ENCODE measurements around the gene NMUR1. TPM values are rescaled to one million over a fixed set of nuclear protein-coding genes. Genes with fewer than 3 reads are reported as not detected.
"Not testable (repeated sequence)": the region's sequence is repeated elsewhere in the genome, so short reads cannot be mapped to it uniquely, and the experiment has no call there.

The NMUR1 gene
- total and polyA plus RNA-seq, 2 donors, result 0.05 to 0.11 TPM

- not testable (repeated sequence) for DNase-seq (ENCODE audit: low read depth in 6 of 9, low spot score in 9 of 9)
Measured at GRCh38 chr2:231570915-231571314, 40.7 kb upstream of the NMUR1 start.

GRCh38 chr2:231568785-231569435 lies 38.7 kb upstream of the NMUR1 start:
- no peak for DNase-seq (ENCODE audit: low read depth in 6 of 9, low spot score in 9 of 9)
- no peak overlapping the region for H3K4me3 ChIP-seq (ENCODE audit: low read length in 2 of 2)
- no peaks in the 10 kb centered on the region for H3K9me3 ChIP-seq (ENCODE audit: control insufficient read depth in 2 of 2, insufficient read depth in 1 of 2, low read length in 1 of 2)
- no peaks in the 10 kb centered on the region for H3K27me3 ChIP-seq (ENCODE audit: control insufficient read depth in 2 of 2, insufficient read depth in 1 of 2, low read length in 1 of 2)
- no peaks in the 10 kb centered on the region for H3K36me3 ChIP-seq (ENCODE audit: control insufficient read depth in 2 of 2, insufficient read depth in 2 of 2, low read length in 1 of 2)
- no peak overlapping the region for H3K27ac ChIP-seq (ENCODE audit: low read depth in 1 of 2, low read length in 1 of 2)
- WGBS, result 77% methylated on average over 7 of the region's 7 CpGs
- H3K4me1 ChIP-seq (ENCODE audit: control insufficient read depth in 2 of 2, insufficient read depth in 2 of 2, low read length in 2 of 2), result peaks cover 0 to 12% of the 10 kb centered on the region in 2 donors

More at GRCh38 chr2:231570915-231571314, 40.7 kb upstream of the NMUR1 start:
- H3K9me3 ChIP-seq (ENCODE audit: control insufficient read depth in 2 of 2, insufficient read depth in 1 of 2, low read length in 1 of 2); H3K27me3 ChIP-seq (ENCODE audit: control insufficient read depth in 2 of 2, insufficient read depth in 1 of 2, low read length in 1 of 2); H3K4me3 ChIP-seq (ENCODE audit: low read length in 2 of 2); H3K27ac ChIP-seq (ENCODE audit: low read depth in 1 of 2, low read length in 1 of 2); H3K36me3 ChIP-seq (ENCODE audit: control insufficient read depth in 2 of 2, insufficient read depth in 2 of 2, low read length in 1 of 2): not testable (repeated sequence)
- 94% methylated on average over 5 of the region's 5 CpGs for WGBS
- H3K4me1 ChIP-seq (ENCODE audit: control insufficient read depth in 2 of 2, insufficient read depth in 2 of 2, low read length in 2 of 2), result peaks cover 0 to 12% of the 10 kb centered on the region in 2 donors

GRCh38 chr2:231568098-231568784 lies 38.0 kb upstream of the NMUR1 start:
- Histone ChIP-seq H3K9me3 (ENCODE audit: control insufficient read depth in 2 of 2, insufficient read depth in 1 of 2, low read length in 1 of 2) (no peaks in the 10 kb centered on the region), H3K27me3 (ENCODE audit: control insufficient read depth in 2 of 2, insufficient read depth in 1 of 2, low read length in 1 of 2) (no peaks in the 10 kb centered on the region), H3K27ac (ENCODE audit: low read depth in 1 of 2, low read length in 1 of 2) (no peak overlapping the region), H3K4me1 (ENCODE audit: control insufficient read depth in 2 of 2, insufficient read depth in 2 of 2, low read length in 2 of 2) (peaks cover 0 to 7% of the 10 kb centered on the region in 2 donors), H3K36me3 (ENCODE audit: control insufficient read depth in 2 of 2, insufficient read depth in 2 of 2, low read length in 1 of 2) (no peaks in the 10 kb centered on the region), H3K4me3 (ENCODE audit: low read length in 2 of 2) (no peak overlapping the region)
- DNase-seq (ENCODE audit: low read depth in 6 of 9, low spot score in 9 of 9), result no peak
- WGBS, result 82% methylated on average over 6 of the region's 6 CpGs

GRCh38 chr2:231567159-231567558 lies 36.9 kb upstream of the NMUR1 start:
- H3K4me3 ChIP-seq (ENCODE audit: low read length in 2 of 2), result no peak overlapping the region
- H3K27me3 ChIP-seq (ENCODE audit: control insufficient read depth in 2 of 2, insufficient read depth in 1 of 2, low read length in 1 of 2), result no peaks in the 10 kb centered on the region
- 96% methylated on average over 3 of the region's 3 CpGs for WGBS
- no peak for DNase-seq (ENCODE audit: low read depth in 6 of 9, low spot score in 9 of 9)
- H3K9me3 ChIP-seq (ENCODE audit: control insufficient read depth in 2 of 2, insufficient read depth in 1 of 2, low read length in 1 of 2), result no peaks in the 10 kb centered on the region
- H3K27ac ChIP-seq (ENCODE audit: low read depth in 1 of 2, low read length in 1 of 2), result no peak overlapping the region
- peaks cover 0 to 6% of the 10 kb centered on the region in 2 donors for H3K4me1 ChIP-seq (ENCODE audit: control insufficient read depth in 2 of 2, insufficient read depth in 2 of 2, low read length in 2 of 2)
- H3K36me3 ChIP-seq (ENCODE audit: control insufficient read depth in 2 of 2, insufficient read depth in 2 of 2, low read length in 1 of 2), result no peaks in the 10 kb centered on the region

- no peaks in the 10 kb centered on the region for H3K9me3 ChIP-seq (ENCODE audit: control insufficient read depth in 2 of 2, insufficient read depth in 1 of 2, low read length in 1 of 2)
- DNase-seq (ENCODE audit: low read depth in 6 of 9, low spot score in 9 of 9), result no peak
- H3K4me1 ChIP-seq (ENCODE audit: control insufficient read depth in 2 of 2, insufficient read depth in 2 of 2, low read length in 2 of 2), result peaks cover 0 to 6% of the 10 kb centered on the region in 2 donors
- no peak overlapping the region for H3K27ac ChIP-seq (ENCODE audit: low read depth in 1 of 2, low read length in 1 of 2)
- 97% methylated on average over 4 of the region's 4 CpGs for WGBS
- no peak overlapping the region for H3K4me3 ChIP-seq (ENCODE audit: low read length in 2 of 2)
- no peaks in the 10 kb centered on the region for H3K36me3 ChIP-seq (ENCODE audit: control insufficient read depth in 2 of 2, insufficient read depth in 2 of 2, low read length in 1 of 2)
- no peaks in the 10 kb centered on the region for H3K27me3 ChIP-seq (ENCODE audit: control insufficient read depth in 2 of 2, insufficient read depth in 1 of 2, low read length in 1 of 2)
Measured at GRCh38 chr2:231565887-231566594, 35.8 kb upstream of the NMUR1 start.

GRCh38 chr2:231563378-231563961 lies 33.2 kb upstream of the NMUR1 start:
- DNase-seq (ENCODE audit: low read depth in 6 of 9, low spot score in 9 of 9), result peak in 3 of 9 donors; percentile 33 to 51 (median 42)
- no peaks in the 10 kb centered on the region for H3K36me3 ChIP-seq (ENCODE audit: control insufficient read depth in 2 of 2, insufficient read depth in 2 of 2, low read length in 1 of 2)
- H3K27me3 ChIP-seq (ENCODE audit: control insufficient read depth in 2 of 2, insufficient read depth in 1 of 2, low read length in 1 of 2), result no peaks in the 10 kb centered on the region
- H3K27ac ChIP-seq (ENCODE audit: low read depth in 1 of 2, low read length in 1 of 2), result no peak overlapping the region
- no peaks in the 10 kb centered on the region for H3K9me3 ChIP-seq (ENCODE audit: control insufficient read depth in 2 of 2, insufficient read depth in 1 of 2, low read length in 1 of 2)
- peaks cover 0 to 3% of the 10 kb centered on the region in 2 donors for H3K4me1 ChIP-seq (ENCODE audit: control insufficient read depth in 2 of 2, insufficient read depth in 2 of 2, low read length in 2 of 2)
- WGBS, result 65% methylated on average over 3 of the region's 3 CpGs
- no peak overlapping the region for H3K4me3 ChIP-seq (ENCODE audit: low read length in 2 of 2)

GRCh38 chr2:231557571-231558217 lies 27.4 kb upstream of the NMUR1 start:
- 41% methylated on average over 11 of the region's 11 CpGs for WGBS
- Histone ChIP-seq H3K27ac (ENCODE audit: low read depth in 1 of 2, low read length in 1 of 2) (no peak overlapping the region), H3K4me1 (ENCODE audit: control insufficient read depth in 2 of 2, insufficient read depth in 2 of 2, low read length in 2 of 2) (peaks cover 0 to 17% of the 10 kb centered on the region in 2 donors), H3K36me3 (ENCODE audit: control insufficient read depth in 2 of 2, insufficient read depth in 2 of 2, low read length in 1 of 2) (no peaks in the 10 kb centered on the region), H3K4me3 (ENCODE audit: low read length in 2 of 2) (no peak overlapping the region), H3K27me3 (ENCODE audit: control insufficient read depth in 2 of 2, insufficient read depth in 1 of 2, low read length in 1 of 2) (no peaks in the 10 kb centered on the region), H3K9me3 (ENCODE audit: control insufficient read depth in 2 of 2, insufficient read depth in 1 of 2, low read length in 1 of 2) (no peaks in the 10 kb centered on the region)
- DNase-seq (ENCODE audit: low read depth in 6 of 9, low spot score in 9 of 9), result peak; percentile 51 to 89 (median 73)

- no peak for DNase-seq (ENCODE audit: low read depth in 6 of 9, low spot score in 9 of 9)
- 96% methylated on average over 7 of the region's 7 CpGs for WGBS
- Histone ChIP-seq H3K27me3 (ENCODE audit: control insufficient read depth in 2 of 2, insufficient read depth in 1 of 2, low read length in 1 of 2) (no peaks in the 10 kb centered on the region), H3K36me3 (ENCODE audit: control insufficient read depth in 2 of 2, insufficient read depth in 2 of 2, low read length in 1 of 2) (no peaks in the 10 kb centered on the region), H3K4me3 (ENCODE audit: low read length in 2 of 2) (no peak overlapping the region), H3K9me3 (ENCODE audit: control insufficient read depth in 2 of 2, insufficient read depth in 1 of 2, low read length in 1 of 2) (peaks cover 1 to 4% of the 10 kb centered on the region in 2 donors), H3K27ac (ENCODE audit: low read depth in 1 of 2, low read length in 1 of 2) (no peak overlapping the region), H3K4me1 (ENCODE audit: control insufficient read depth in 2 of 2, insufficient read depth in 2 of 2, low read length in 2 of 2) (peaks cover 0 to 17% of the 10 kb centered on the region in 2 donors)
Measured at GRCh38 chr2:231556981-231557380, 26.7 kb upstream of the NMUR1 start.

Data from thymus (tissue), 11 donors.